Adrenal gland (tissue), 5 donors: ENCODE data around the gene ZNF669.
"Not testable (repeated sequence)": the region's sequence is repeated elsewhere in the genome, so short reads cannot be mapped to it uniquely, and the experiment has no call there.

ENCODE experiments used
- CTCF ChIP-seq, 6 experiments: fragments of 450-650 bp in 4 of 6; fragments of 200-600 bp in 2 of 6; sonication (generic) in 1 of 6; IDR thresholded peaks; 1 replicate in 5 of 6; 2 replicates in 1 of 6; pipeline versions ENCODE4 v1.5.1 to v1.8.0; 2016 to 2021; ENCODE audit warnings: antibody characterized with exemption in 6 of 6, mild to moderate bottlenecking in 2 of 6, moderate library complexity in 1 of 6
- POLR2A ChIP-seq, 2 donors: fragments of 450-650 bp; IDR thresholded peaks; one replicate each; pipeline ENCODE4 v1.6.1; 2017; ENCODE audit warnings: antibody characterized with exemption in 2 of 2, mild to moderate bottlenecking in 2 of 2, moderate library complexity in 1 of 2
- donor health status: DM: no; HTN: no; CAD: no.

- not testable (repeated sequence) for TF ChIP-seq CTCF, POLR2A (IDR thresholded peaks at IDR 0.05)
Observed at GRCh38 chr1:247147120-247147519, 43.0 kb upstream of the ZNF669 start.
